ENCODE measurements around the gene RIBC1. TPM values are rescaled to one million over a fixed set of nuclear protein-coding genes. Genes with fewer than 3 reads are reported as not detected.

Gene RIBC1
- total RNA-seq, 1 experiment from 2014 or later: 0.88 TPM

DNA sequence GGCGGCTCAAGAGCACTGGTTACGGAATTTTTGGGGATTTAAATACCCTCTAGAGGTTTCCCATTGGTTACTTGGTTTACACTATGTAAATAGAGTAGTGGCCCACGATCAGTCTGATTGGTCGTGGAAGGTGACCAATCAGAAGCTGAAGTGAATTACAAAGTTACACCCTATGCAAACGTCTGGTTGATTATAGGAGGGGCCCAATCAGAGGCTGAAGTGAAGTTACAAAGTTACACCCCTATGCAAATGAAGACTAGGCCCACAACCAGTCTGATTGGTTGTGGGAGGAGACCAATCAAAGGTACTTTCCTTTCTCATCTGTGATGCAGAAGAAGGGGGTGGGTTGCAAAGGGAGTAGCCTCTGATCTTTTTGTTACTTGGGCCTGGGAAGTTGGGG is 56.6 kb downstream of the RIBC1 start:
- CTCF ChIA-PET: no interaction called here

More for the DNA sequence above, 56.6 kb downstream of the RIBC1 start:
- DNase-seq: peak in 1 of 2 experiments; percentile 0
- no peak overlapping the region for H3K27ac Mint-ChIP-seq (ENCODE audit: unreplicated experiment)
- no peaks in the 10 kb centered on the region for H3K36me3 Mint-ChIP-seq (ENCODE audit: insufficient read depth, unreplicated experiment)
- no peaks in the 10 kb centered on the region for H3K9me3 ChIP-seq
- no peak overlapping the region for H3K4me3 ChIP-seq (ENCODE audit: low read depth, low read length)
- TF ChIP-seq, protein P1, sequence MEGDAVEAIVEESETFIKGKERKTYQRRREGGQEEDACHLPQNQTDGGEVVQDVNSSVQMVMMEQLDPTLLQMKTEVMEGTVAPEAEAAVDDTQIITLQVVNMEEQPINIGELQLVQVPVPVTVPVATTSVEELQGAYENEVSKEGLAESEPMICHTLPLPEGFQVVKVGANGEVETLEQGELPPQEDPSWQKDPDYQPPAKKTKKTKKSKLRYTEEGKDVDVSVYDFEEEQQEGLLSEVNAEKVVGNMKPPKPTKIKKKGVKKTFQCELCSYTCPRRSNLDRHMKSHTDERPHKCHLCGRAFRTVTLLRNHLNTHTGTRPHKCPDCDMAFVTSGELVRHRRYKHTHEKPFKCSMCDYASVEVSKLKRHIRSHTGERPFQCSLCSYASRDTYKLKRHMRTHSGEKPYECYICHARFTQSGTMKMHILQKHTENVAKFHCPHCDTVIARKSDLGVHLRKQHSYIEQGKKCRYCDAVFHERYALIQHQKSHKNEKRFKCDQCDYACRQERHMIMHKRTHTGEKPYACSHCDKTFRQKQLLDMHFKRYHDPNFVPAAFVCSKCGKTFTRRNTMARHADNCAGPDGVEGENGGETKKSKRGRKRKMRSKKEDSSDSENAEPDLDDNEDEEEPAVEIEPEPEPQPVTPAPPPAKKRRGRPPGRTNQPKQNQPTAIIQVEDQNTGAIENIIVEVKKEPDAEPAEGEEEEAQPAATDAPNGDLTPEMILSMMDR (IDR thresholded peaks at IDR 0.05; ENCODE audit: insufficient read depth in 1 of 2, low read depth in 1 of 2, low read length in 1 of 2, severe bottlenecking in 1 of 2, unreplicated experiment in 1 of 2): no peak
- intact Hi-C loops (cut with micrococcal nuclease; ENCODE audit: unreplicated experiment): no loop called here
- H3K4me1 ChIP-seq: no peaks in the 10 kb centered on the region
- no peaks in the 10 kb centered on the region for H3K27me3 Mint-ChIP-seq (ENCODE audit: insufficient read depth, unreplicated experiment)
- H3K9me3 Mint-ChIP-seq (ENCODE audit: unreplicated experiment): no peaks in the 10 kb centered on the region
- no peaks in the 10 kb centered on the region for H3K36me3 ChIP-seq (ENCODE audit: control insufficient read depth, insufficient read depth, low read length)
- POLR2A ChIA-PET: no interaction called here
- H3K27me3 ChIP-seq (replicated peaks; ENCODE audit: control insufficient read depth, insufficient read depth, low read length): no peaks in the 10 kb centered on the region
- no peak overlapping the region for H3K4me3 Mint-ChIP-seq (ENCODE audit: unreplicated experiment)
- BruUV-seq (replicated peaks): no TSS peak
- no peaks in the 10 kb centered on the region for H3K4me1 Mint-ChIP-seq (ENCODE audit: low read depth, unreplicated experiment)

Small RNA genes within 50 kb of the gene (microRNA-seq; reads per million reads assigned to microRNA genes)
- gene MIR6857: not detected

Other genes starting within 250 kb of the RIBC1 start
- 84.5 and 90.5 TPM in 2 replicates for gene KDM5C, start 197.7 kb upstream of the RIBC1 start, total RNA-seq (2022)
- 1.4 and 1.8 TPM in 2 replicates for gene IQSEC2, start 141.3 kb upstream of the RIBC1 start, total RNA-seq (2022)
- 92.4 and 102 TPM in 2 replicates for gene SMC1A, start 219 bp upstream of the RIBC1 start, total RNA-seq (2022)
- 129 and 137 TPM in 2 replicates for gene HSD17B10, start 11.5 kb downstream of the RIBC1 start, total RNA-seq (2022)